A549 (cell line): ENCODE data around the gene DPYD. TPM values are rescaled to one million over a fixed set of nuclear protein-coding genes. Genes with fewer than 3 reads are reported as not detected.

ENCODE experiments used
- ATAC-seq, 2 experiments: fragments of 200-7000 bp in 1 of 2; fragments of >200 bp in 1 of 2; cut with Nextera tagmentation in 1 of 2; cut with Tn5 transposase in 1 of 2; 3 replicates each; pipeline versions ENCODE4 v1.8.0 to v1.9.1; 2018 to 2020; ENCODE audit warnings: mild to moderate bottlenecking in 1 of 2, moderate library complexity in 1 of 2
- CTCF ChIA-PET: fragments of 300-600 bp; sonication (Branson Sonifier 250); formaldehyde crosslinking; extraction: SDS; loops from one replicate; lab custom pipeline; 2021; ENCODE audit warnings: antibody characterized with exemption, inconsistent platforms; lab: Yijun Ruan, JAX
- POLR2A ChIA-PET: fragments of 350-600 bp; formaldehyde crosslinking; extraction: SDS; loops from one replicate; lab custom pipeline; 2021; ENCODE audit warnings: antibody characterized with exemption, inconsistent platforms; lab: Yijun Ruan, JAX
- DNase-seq, 2 experiments: peaks; one replicate each; pipeline versions ENCODE4 v3.0.0 to v3.0.0-alpha.2; 2011 to 2016; ENCODE audit warnings: low read depth in 1 of 2, low spot score in 1 of 2
- FAIRE-seq: peaks from 2 replicates; lab custom pipeline; 2011; peaks lifted over from hg19 to GRCh38; lab: Jason Lieb, UNC
- H3K27ac ChIP-seq, 2 experiments: fragments of >200 bp; sonication (Bioruptor Twin); formaldehyde crosslinking; 3 replicates each; pipeline ENCODE4 v1.5.1; 2016 to 2017
- H3K4me1 ChIP-seq: fragments of >200 bp; sonication (Bioruptor Twin); formaldehyde crosslinking; 3 replicates; pipeline ENCODE4 v1.6.1; 2016
- H3K4me2 ChIP-seq: fragments of >200 bp; sonication (Bioruptor Twin); formaldehyde crosslinking; 3 replicates; pipeline ENCODE4 v1.6.1; 2016
- H3K4me3 ChIP-seq: fragments of >200 bp; sonication (Bioruptor Twin); formaldehyde crosslinking; 3 replicates; pipeline ENCODE4 v1.5.1; 2016
- H3K9me3 ChIP-seq: fragments of >200 bp; sonication (Bioruptor Twin); formaldehyde crosslinking; 3 replicates; pipeline ENCODE4 v1.6.1; 2016
- BHLHE40 ChIP-seq: IDR thresholded peaks from 2 replicates; pipeline ENCODE4 v1.6.1; 2012; ENCODE audit warnings: low read depth, low read length, inconsistent platforms
- CBX2 ChIP-seq: fragments of 200-600 bp; sonication (generic); IDR thresholded peaks from 2 replicates; pipeline ENCODE4 v1.6.1; 2016; ENCODE audit warnings: low read depth, mild to moderate bottlenecking, borderline replicate concordance
- CBX8 ChIP-seq: fragments of 200-600 bp; sonication (generic); IDR thresholded peaks from 2 replicates; pipeline ENCODE4 v1.6.1; 2016
- CEBPB ChIP-seq, 2 experiments: fragments of >200 bp in 1 of 2; sonication (Bioruptor Twin) in 1 of 2; formaldehyde crosslinking in 1 of 2; IDR thresholded peaks; 2 replicates each; pipeline ENCODE4 v1.6.1; 2012 to 2016
- CHD2 ChIP-seq: fragments of 150-350 bp; IDR thresholded peaks from 2 replicates; pipeline ENCODE4 v1.6.1; 2014; ENCODE audit warnings: low read length; ENCODE audit not compliant: partially characterized antibody
- EHMT2 ChIP-seq: fragments of 200-600 bp; sonication (generic); IDR thresholded peaks from 2 replicates; pipeline ENCODE4 v1.6.1; 2016; ENCODE audit warnings: antibody characterized with exemption, low read depth, mild to moderate bottlenecking, moderate library complexity
- EP300 ChIP-seq, 2 experiments: fragments of >200 bp; sonication (Bioruptor Twin); formaldehyde crosslinking; IDR thresholded peaks; 2 replicates in 1 of 2; 3 replicates in 1 of 2; pipeline ENCODE4 v1.6.1; 2016 to 2017
- FOSB ChIP-seq: fragments of 250-450 bp; sonication (Bioruptor Pico); IDR thresholded peaks from 2 replicates; pipeline ENCODE4 v1.5.0; 2020; ENCODE audit warnings: mild to moderate bottlenecking, moderate library complexity
- GATA3 ChIP-seq: IDR thresholded peaks from 2 replicates; pipeline ENCODE4 v1.6.1; 2012; ENCODE audit warnings: borderline replicate concordance
- HOXB13 ChIP-seq: fragments of 250-450 bp; sonication (Bioruptor Pico); IDR thresholded peaks from 2 replicates; pipeline ENCODE4 v1.5.0; 2020; ENCODE audit warnings: low read depth, mild to moderate bottlenecking, moderate library complexity
- JUN ChIP-seq, 2 experiments: fragments of >200 bp; sonication (Bioruptor Twin); formaldehyde crosslinking; IDR thresholded peaks; 2 replicates in 1 of 2; 3 replicates in 1 of 2; pipeline ENCODE4 v1.6.1; 2016 to 2017
- KDM1A ChIP-seq: fragments of 200-600 bp; sonication (generic); IDR thresholded peaks from 2 replicates; pipeline ENCODE4 v1.6.1; 2016; ENCODE audit warnings: low read depth, mild to moderate bottlenecking
- MAFK ChIP-seq: fragments of 450-650 bp; IDR thresholded peaks from 2 replicates; pipeline ENCODE4 v1.6.1; 2014; ENCODE audit not compliant: partially characterized antibody
- MYC ChIP-seq: IDR thresholded peaks from 2 replicates; pipeline ENCODE4 v1.6.1; 2012; ENCODE audit warnings: mild to moderate bottlenecking, inconsistent platforms, low read length, improper control_type of control experiment, borderline replicate concordance
- NFE2L2 ChIP-seq: fragments of 150-350 bp; conservative IDR thresholded peaks from 2 replicates; pipeline ENCODE4 v1.6.1; 2014; ENCODE audit warnings: low read length
- PHF8 ChIP-seq: fragments of 200-600 bp; sonication (generic); IDR thresholded peaks from 2 replicates; pipeline ENCODE4 v1.6.1; 2016; ENCODE audit warnings: low read depth, mild to moderate bottlenecking, antibody characterized with exemption, moderate library complexity, borderline replicate concordance
- POLR2A ChIP-seq: IDR thresholded peaks from 2 replicates; pipeline ENCODE4 v1.6.1; 2012; ENCODE audit warnings: mild to moderate bottlenecking, low read length
- SMC3 ChIP-seq: fragments of >200 bp; sonication (Bioruptor Twin); formaldehyde crosslinking; IDR thresholded peaks from 3 replicates; pipeline ENCODE4 v1.6.1; 2018; ENCODE audit warnings: inconsistent platforms
- SREBF2 ChIP-seq: fragments of 450-650 bp; IDR thresholded peaks from 2 replicates; pipeline ENCODE4 v1.6.1; 2014; ENCODE audit warnings: mild to moderate bottlenecking, moderate library complexity
- ZNF302 ChIP-seq: fragments of 250-450 bp; sonication (Bioruptor Pico); IDR thresholded peaks from 2 replicates; pipeline ENCODE4 v1.9.0; 2021; ENCODE audit warnings: inconsistent platforms, mild to moderate bottlenecking, moderate library complexity
- WGBS: methylation state at CpG from one replicate; pipeline ENCODE4 v1.1.6; 2017; ENCODE audit errors: missing lambda C conversion rate; 5-methylcytosine and 5-hydroxymethylcytosine counted together
- polyA plus RNA-seq, 4 experiments: library from polyadenylated mRNA; depleted of rRNA in 3 of 4; stranded (reverse); fragments of >200 nt; fragmentation: RNase III in 1 of 4; extraction: RNeasy Plus Mini Kit Qiagen cat#74134 plus additional on column Dnase treatment in 1 of 4; gene quantifications; 2 replicates in 3 of 4; 3 replicates in 1 of 4; pipeline ENCODE4 v1.2.3, GENCODE V29; 2011 to 2017
- TF ChIP-seq, protein P1 (sequence below): fragments of 250-450 bp; sonication (Bioruptor Pico); IDR thresholded peaks from 2 replicates; pipeline ENCODE4 v1.5.0; 2020; ENCODE audit warnings: low read depth, mild to moderate bottlenecking, moderate library complexity
- TF ChIP-seq, protein P2 (sequence below): fragments of >200 bp; sonication (Bioruptor Twin); formaldehyde crosslinking; IDR thresholded peaks from 3 replicates; pipeline ENCODE4 v1.5.1; 2016
- TF ChIP-seq, protein P3 (sequence below): IDR thresholded peaks from 2 replicates; pipeline ENCODE4 v1.6.1; 2012
- TF ChIP-seq, protein P4 (sequence below): fragments of >200 bp; sonication (Bioruptor Twin); formaldehyde crosslinking; IDR thresholded peaks from 2 replicates; pipeline ENCODE4 v1.6.1; 2016
- TF ChIP-seq, protein P5 (sequence below): IDR thresholded peaks from 2 replicates; pipeline ENCODE4 v1.6.1; 2012
- TF ChIP-seq, protein P6 (sequence below): fragments of >200 bp; sonication (Bioruptor Twin); formaldehyde crosslinking; IDR thresholded peaks from 3 replicates; pipeline ENCODE4 v1.6.1; 2016

The DPYD gene
- polyA plus RNA-seq, 2 of the 4 experiments (the other 2 are of a cell fraction) = 5.9 to 7.5 TPM

DNA sequence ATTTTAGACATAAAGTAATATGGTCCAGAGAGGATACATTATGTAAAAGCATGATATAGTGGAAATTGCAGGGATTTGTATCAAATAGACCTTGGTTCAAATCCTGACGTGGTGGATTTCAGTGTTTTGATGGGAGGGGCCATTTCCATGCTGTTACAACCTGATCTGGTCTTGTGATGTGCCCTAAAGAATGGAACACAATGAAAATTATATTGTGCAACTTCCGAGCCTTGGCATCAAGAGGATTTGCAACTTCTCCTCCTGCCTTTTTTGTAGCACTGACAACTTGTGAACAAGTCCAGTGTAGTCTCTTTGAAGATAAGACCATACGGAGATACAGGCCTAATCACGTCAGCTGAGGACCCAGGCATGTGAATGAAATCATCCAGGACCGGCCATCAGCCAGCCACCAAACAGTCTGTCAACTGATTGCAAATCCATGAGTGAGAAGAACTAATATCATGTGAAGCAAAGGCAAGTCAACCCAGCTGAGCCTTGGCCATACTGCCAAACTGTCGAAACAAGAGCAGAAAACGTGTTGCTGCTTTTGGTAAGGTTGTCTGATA lies 412.1 kb downstream of the DPYD start:
- ChIA-PET CTCF (no interaction called here), POLR2A (no interaction called here)
- Histone ChIP-seq H3K4me1 (no peaks in the 10 kb centered on the region), H3K4me2 (no peak overlapping the region), H3K9me3 (no peaks in the 10 kb centered on the region)
- ATAC-seq = no peak
- no peak for TF ChIP-seq GATA3
- no peak for TF ChIP-seq HOXB13
- no peak for TF ChIP-seq CBX2
- TF ChIP-seq ZNF302 (CRISPR knock-in tag) = no peak
- TF ChIP-seq, protein P1, sequence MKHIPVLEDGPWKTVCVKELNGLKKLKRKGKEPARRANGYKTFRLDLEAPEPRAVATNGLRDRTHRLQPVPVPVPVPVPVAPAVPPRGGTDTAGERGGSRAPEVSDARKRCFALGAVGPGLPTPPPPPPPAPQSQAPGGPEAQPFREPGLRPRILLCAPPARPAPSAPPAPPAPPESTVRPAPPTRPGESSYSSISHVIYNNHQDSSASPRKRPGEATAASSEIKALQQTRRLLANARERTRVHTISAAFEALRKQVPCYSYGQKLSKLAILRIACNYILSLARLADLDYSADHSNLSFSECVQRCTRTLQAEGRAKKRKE (CRISPR knock-in tag) = no peak
- TF ChIP-seq, protein P2, sequence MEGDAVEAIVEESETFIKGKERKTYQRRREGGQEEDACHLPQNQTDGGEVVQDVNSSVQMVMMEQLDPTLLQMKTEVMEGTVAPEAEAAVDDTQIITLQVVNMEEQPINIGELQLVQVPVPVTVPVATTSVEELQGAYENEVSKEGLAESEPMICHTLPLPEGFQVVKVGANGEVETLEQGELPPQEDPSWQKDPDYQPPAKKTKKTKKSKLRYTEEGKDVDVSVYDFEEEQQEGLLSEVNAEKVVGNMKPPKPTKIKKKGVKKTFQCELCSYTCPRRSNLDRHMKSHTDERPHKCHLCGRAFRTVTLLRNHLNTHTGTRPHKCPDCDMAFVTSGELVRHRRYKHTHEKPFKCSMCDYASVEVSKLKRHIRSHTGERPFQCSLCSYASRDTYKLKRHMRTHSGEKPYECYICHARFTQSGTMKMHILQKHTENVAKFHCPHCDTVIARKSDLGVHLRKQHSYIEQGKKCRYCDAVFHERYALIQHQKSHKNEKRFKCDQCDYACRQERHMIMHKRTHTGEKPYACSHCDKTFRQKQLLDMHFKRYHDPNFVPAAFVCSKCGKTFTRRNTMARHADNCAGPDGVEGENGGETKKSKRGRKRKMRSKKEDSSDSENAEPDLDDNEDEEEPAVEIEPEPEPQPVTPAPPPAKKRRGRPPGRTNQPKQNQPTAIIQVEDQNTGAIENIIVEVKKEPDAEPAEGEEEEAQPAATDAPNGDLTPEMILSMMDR = no peak
- no peak for TF ChIP-seq KDM1A
- no peak for TF ChIP-seq CBX8
- no peak for TF ChIP-seq MAFK
- TF ChIP-seq, protein P3, sequence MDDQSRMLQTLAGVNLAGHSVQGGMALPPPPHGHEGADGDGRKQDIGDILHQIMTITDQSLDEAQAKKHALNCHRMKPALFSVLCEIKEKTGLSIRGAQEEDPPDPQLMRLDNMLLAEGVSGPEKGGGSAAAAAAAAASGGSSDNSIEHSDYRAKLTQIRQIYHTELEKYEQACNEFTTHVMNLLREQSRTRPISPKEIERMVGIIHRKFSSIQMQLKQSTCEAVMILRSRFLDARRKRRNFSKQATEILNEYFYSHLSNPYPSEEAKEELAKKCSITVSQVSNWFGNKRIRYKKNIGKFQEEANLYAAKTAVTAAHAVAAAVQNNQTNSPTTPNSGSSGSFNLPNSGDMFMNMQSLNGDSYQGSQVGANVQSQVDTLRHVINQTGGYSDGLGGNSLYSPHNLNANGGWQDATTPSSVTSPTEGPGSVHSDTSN = no peak
- no peak for TF ChIP-seq CEBPB (IDR thresholded peaks at IDR 0.05)
- TF ChIP-seq SREBF2 = no peak
- TF ChIP-seq FOSB = no peak
- TF ChIP-seq POLR2A = no peak
- TF ChIP-seq JUN (IDR thresholded peaks at IDR 0.05) = no peak
- TF ChIP-seq EP300 (IDR thresholded peaks at IDR 0.05) = no peak
- no peak for TF ChIP-seq MYC
- TF ChIP-seq, all 56 proteins: peak for 0
- 72% methylated on average over 7 of the region's 7 CpGs for WGBS
- no peak overlapping the region for H3K27ac ChIP-seq
- no peak for FAIRE-seq
- no peak for DNase-seq
- H3K4me3 ChIP-seq = no peak overlapping the region

DNA sequence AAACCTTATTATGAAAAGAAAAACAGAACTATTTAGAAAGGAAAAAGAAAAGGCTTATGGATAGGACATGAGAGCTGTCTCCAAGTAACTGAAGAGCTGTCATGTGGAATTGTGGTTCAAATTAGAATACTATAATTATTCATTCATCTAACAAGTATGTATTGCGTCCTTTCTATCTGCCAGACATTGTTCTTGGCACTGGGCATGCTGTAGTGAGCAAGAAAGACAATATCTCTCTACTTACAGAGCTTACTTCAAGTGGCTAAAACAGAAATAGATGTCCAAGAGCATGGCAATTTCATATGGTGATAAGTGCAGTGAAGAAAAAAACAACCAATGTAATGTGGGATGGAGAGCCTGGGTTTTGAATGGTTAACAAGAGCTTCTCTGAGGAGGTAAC lies 413.0 kb downstream of the DPYD start:
- POLR2A ChIA-PET = no interaction called here
- TF ChIP-seq EP300 (IDR thresholded peaks at IDR 0.05) (no peak), CBX2 (no peak), EHMT2 (no peak), MYC (no peak), CEBPB (IDR thresholded peaks at IDR 0.05) (no peak), JUN (IDR thresholded peaks at IDR 0.05) (no peak), PHF8 (no peak), SREBF2 (no peak), BHLHE40 (no peak), NFE2L2 (no peak), FOSB (no peak), CHD2 (no peak), POLR2A (no peak), SMC3 (no peak), HOXB13 (no peak), GATA3 (no peak)
- TF ChIP-seq, protein P4, sequence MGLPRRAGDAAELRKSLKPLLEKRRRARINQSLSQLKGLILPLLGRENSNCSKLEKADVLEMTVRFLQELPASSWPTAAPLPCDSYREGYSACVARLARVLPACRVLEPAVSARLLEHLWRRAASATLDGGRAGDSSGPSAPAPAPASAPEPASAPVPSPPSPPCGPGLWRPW = no peak
- TF ChIP-seq, protein P2 = no peak
- TF ChIP-seq, protein P5, sequence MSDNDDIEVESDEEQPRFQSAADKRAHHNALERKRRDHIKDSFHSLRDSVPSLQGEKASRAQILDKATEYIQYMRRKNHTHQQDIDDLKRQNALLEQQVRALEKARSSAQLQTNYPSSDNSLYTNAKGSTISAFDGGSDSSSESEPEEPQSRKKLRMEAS = no peak
- TF ChIP-seq, protein P6, sequence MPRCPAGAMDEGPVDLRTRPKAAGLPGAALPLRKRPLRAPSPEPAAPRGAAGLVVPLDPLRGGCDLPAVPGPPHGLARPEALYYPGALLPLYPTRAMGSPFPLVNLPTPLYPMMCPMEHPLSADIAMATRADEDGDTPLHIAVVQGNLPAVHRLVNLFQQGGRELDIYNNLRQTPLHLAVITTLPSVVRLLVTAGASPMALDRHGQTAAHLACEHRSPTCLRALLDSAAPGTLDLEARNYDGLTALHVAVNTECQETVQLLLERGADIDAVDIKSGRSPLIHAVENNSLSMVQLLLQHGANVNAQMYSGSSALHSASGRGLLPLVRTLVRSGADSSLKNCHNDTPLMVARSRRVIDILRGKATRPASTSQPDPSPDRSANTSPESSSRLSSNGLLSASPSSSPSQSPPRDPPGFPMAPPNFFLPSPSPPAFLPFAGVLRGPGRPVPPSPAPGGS = no peak
- ATAC-seq (no peak), FAIRE-seq (no peak), DNase-seq (no peak)
- no peak overlapping the region for H3K27ac ChIP-seq
- CTCF ChIA-PET = no interaction called here
- H3K4me1 ChIP-seq = no peaks in the 10 kb centered on the region
- H3K4me3 ChIP-seq = no peak overlapping the region
- no peaks in the 10 kb centered on the region for H3K9me3 ChIP-seq
- no peak overlapping the region for H3K4me2 ChIP-seq
- 91% methylated on average over 1 of the region's 1 CpG for WGBS
